GM13977 (cell line): ENCODE results near the gene FTSJ1.
A peak's percentile ranks its signal among the peaks of the same experiment; 100 is the strongest.

Experiments
- DNase-seq: peaks from one replicate; pipeline ENCODE4 v3.0.0; 2012; ENCODE audit warnings: low spot score
- in situ Hi-C: fragments of 300-500 bp; cut with MboI; formaldehyde crosslinking; loops from one replicate; pipeline ENCODE4 v1.12.0; 2022; ENCODE audit warnings: low sequenced_read_pairs, low pct_unique_long_range_greater_than_20kb, mixed read lengths, inconsistent platforms; ENCODE audit not compliant: unreplicated experiment
- TF ChIP-seq, protein P1 (sequence below): IDR thresholded peaks from 2 replicates; pipeline ENCODE4 v1.5.1; 2012; ENCODE audit warnings: mild to moderate bottlenecking, control low read depth; ENCODE audit not compliant: insufficient read depth; ENCODE audit errors: extremely low read depth, missing control alignments

The FTSJ1 gene

DNA sequence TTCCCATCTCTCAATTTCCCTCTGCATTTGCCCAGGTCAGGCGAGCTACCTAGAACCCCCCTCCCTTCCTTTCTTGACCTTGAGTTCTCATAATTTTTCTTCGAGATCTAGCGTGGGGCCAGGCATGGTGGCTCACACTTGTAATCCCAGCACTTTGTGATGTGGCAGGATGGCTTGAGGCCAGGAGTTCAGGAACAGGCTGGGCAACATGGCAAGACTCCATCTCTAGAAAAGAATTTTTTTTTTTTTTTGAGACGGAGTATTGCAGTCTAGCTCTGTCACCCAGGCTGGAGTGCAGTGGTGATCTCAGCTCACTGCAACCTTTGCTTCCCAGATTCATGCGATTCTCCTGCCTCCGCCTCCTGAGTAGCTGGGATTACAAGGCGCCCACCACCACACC is 28.3 kb downstream of the FTSJ1 start:
- no peak for DNase-seq
- TF ChIP-seq, protein P1, sequence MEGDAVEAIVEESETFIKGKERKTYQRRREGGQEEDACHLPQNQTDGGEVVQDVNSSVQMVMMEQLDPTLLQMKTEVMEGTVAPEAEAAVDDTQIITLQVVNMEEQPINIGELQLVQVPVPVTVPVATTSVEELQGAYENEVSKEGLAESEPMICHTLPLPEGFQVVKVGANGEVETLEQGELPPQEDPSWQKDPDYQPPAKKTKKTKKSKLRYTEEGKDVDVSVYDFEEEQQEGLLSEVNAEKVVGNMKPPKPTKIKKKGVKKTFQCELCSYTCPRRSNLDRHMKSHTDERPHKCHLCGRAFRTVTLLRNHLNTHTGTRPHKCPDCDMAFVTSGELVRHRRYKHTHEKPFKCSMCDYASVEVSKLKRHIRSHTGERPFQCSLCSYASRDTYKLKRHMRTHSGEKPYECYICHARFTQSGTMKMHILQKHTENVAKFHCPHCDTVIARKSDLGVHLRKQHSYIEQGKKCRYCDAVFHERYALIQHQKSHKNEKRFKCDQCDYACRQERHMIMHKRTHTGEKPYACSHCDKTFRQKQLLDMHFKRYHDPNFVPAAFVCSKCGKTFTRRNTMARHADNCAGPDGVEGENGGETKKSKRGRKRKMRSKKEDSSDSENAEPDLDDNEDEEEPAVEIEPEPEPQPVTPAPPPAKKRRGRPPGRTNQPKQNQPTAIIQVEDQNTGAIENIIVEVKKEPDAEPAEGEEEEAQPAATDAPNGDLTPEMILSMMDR = no peak
- in situ Hi-C loops = no loop called here

DNA sequence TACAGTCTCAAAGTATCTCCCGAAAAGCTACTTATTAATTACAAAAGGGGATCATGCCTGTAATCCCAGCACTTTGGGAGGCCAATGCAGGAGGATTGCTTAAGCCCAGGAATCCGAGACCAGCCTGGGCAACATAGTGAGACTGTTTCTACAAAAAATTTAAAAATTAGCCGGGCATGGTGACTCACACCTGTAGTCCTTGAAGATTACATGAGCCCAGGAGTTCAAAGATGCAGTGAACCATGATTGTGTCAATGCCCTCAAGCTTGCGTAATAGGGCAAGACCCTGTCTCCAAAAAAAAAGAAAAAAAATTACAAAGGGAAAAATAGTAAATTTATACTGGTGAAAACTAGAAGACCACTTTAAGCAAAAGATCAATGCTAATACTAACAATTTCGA is 29.5 kb downstream of the FTSJ1 start:
- in situ Hi-C loops = no loop called here
- no peak for DNase-seq
- TF ChIP-seq, protein P1 = no peak

DNA sequence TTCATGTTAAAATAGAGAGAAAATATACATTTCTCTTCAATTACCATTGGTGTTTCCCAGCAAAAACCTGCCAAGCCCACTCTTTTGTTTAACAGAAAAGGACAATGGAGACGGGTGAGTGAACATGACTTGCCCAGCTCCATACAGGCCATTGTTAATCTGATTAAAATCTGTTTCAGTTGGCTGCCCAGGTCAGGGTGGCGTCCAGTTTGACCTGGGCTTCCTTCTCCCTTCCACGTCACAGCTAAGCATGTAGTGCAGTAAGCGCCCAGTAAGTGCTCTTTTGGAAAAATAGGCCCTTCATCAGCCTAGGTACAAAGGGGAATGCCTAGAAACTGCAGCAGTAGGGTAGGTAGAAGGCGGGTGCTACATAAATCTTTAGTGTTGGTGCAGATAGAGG is 31.2 kb downstream of the FTSJ1 start:
- TF ChIP-seq, protein P1 = no peak
- DNase-seq = no peak
- in situ Hi-C loops = no loop called here

DNA sequence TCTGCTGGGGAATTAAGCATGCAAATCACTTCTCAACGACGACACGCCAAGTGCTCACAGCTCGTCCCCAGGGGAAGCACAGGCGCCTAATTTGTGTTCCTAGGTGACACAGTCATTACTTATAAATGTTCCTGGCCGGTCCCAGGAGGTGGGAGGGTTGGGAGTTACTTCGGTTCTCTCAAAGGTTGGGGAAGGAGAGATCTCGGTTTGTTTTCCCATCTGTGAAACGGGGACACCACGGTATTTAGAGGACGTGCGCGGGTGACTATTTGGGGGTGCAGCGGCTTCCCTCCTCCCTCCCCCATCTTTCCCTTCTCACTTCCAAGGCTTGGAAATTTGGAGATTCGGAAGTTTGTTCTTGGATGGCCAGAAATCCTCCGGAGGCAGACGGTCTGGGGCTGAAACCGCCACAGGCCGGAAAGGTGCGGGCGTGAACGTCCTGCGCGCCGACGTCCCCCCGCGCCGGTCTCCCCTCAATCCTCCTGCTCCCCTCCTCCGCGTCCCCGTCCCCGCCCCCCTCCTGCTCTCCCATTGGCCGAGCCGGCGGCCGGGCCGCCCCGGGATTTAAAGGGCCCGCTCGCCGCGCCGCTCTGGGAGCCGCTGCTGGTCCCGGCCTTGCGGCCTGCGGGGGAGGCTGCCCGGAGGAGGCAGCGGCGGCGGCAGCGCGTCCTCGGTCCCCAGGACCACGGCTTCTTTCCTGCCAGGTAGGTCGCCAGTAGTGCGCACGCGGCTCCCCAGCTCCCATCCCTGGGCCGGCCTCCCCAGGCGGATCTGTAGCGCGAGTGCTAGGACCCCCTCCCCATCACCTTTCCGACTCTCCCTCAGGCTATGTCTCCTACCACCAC is 32.6 kb downstream of the FTSJ1 start, which contains the start of gene PORCN:
Gene PORCN, plus strand, starts transcription at position 593 of the 845 bp plus-strand sequence. CDS start 829 bp downstream, outside the sequence.
- in situ Hi-C loops = no loop called here
- TF ChIP-seq, protein P1 = no peak
- DNase-seq = peak; percentile 92

DNA sequence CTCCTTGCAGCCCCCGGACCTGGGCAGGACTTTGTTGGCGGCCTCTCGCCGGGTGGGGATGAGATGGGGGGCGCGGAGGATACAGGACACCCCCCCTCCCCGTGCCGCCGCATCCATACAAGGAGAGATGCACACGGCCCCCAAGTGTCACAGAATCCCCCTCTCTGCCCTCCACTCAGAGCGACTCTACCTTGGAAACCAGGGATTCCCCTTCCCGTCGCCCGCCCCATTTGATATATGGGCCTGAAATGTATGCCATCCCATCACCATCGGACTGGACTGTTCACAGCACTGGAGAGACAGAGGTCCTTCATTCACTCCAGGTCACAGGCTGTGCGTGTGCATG is 33.2 kb downstream of the FTSJ1 start:
- TF ChIP-seq, protein P1 = no peak
- in situ Hi-C loops = no loop called here
- DNase-seq = no peak

DNA sequence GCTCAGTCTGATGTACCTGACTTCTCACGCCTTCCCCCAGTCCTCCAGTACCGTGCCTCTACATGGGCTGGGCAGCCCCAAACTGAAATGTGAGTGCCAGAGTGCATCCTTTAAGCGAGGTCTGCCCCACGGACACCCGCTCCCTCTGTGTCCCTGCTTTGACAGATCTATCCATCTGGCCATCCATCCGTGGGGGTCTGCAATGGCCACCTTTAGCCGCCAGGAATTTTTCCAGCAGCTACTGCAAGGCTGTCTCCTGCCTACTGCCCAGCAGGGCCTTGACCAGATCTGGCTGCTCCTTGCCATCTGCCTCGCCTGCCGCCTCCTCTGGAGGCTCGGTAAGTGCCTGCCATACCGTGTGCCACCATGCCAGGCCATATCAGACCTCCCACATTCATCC is 33.6 kb downstream of the FTSJ1 start:
- TF ChIP-seq, protein P1 = no peak
- in situ Hi-C loops = no loop called here
- no peak for DNase-seq
